Memory B cell (primary cell): Measurements from ENCODE around the gene GALNT9.
"Not testable (repeated sequence)": the region's sequence is repeated elsewhere in the genome, so short reads cannot be mapped to it uniquely, and the experiment has no call there.

Source experiments
- ATAC-seq: fragments of 150-1000 bp; cut with Tn5 transposase; 2 replicates; pipeline ENCODE4 v1.10.0; 2021; ENCODE audit warnings: low read depth, mild to moderate bottlenecking, moderate library complexity
- DNase-seq, 2 donors: peaks; one replicate each; pipeline ENCODE4 v3.0.0; 2022; ENCODE audit warnings: low spot score in 2 of 2
- H3K27ac Mint-ChIP-seq: one replicate; pipeline ENCODE4 v1.8.0; 2022; ENCODE audit warnings: mild to moderate bottlenecking, moderate library complexity, mixed read lengths
- H3K27me3 Mint-ChIP-seq: one replicate; pipeline ENCODE4 v1.8.0; 2022; ENCODE audit warnings: mixed read lengths
- H3K36me3 Mint-ChIP-seq: one replicate; pipeline ENCODE4 v1.8.0; 2022; ENCODE audit warnings: mild to moderate bottlenecking, mixed read lengths
- H3K4me1 Mint-ChIP-seq: one replicate; pipeline ENCODE4 v1.8.0; 2022; ENCODE audit warnings: mixed read lengths
- H3K4me3 Mint-ChIP-seq: one replicate; pipeline ENCODE4 v1.8.0; 2022; ENCODE audit warnings: mild to moderate bottlenecking, moderate library complexity, mixed read lengths
- H3K9me3 Mint-ChIP-seq: one replicate; pipeline ENCODE4 v1.8.0; 2022; ENCODE audit warnings: mixed read lengths

The GALNT9 gene

DNA sequence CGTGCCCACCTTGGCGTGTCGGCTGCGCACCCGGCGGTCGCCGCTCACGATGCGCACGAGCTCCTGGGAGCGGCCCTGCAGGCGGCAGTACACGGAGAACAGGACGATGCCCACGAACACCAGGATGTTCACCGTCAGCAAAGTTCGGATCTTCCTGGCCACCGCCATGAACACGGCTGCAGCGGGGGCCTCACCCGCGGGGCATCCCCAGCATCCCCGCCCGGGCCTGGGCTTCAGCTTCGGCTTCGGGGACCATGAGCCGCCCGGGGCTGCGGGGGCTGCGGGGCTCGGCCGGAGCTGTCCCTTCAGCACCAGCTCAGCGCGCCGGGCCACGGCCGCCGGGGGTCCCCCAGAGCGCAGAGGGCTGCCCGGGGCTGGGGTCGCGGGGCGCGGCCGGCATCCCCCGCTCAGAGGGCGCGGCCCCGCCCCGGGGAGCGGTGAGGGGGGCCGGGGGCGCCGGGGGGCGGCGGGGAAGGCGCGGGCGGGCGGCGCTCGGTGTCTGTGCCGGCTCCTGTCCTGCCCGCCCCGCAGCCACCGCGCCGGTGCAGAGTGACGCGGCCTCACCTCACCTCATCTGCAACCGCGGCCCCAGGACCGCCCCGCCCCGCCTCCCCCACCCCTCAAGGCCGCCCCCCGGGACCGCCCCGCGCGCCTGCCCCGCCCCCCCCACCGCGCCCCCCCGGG is at the start of gene GALNT9:
Gene GALNT9 (minus strand): TSS at position 554 of the 684 bp plus-strand sequence. CDS start 386 bp downstream, at position 168.
- Mint-ChIP-seq H3K4me3 (no peak within 1 kb of the TSS), H3K27ac (no peak within 1 kb of the TSS), H3K4me1 (peaks cover 5% of the 10 kb centered on the region), H3K9me3 (peaks cover 3% of the 10 kb centered on the region), H3K36me3 (peaks cover 4% of the 10 kb centered on the region), H3K27me3 (peaks cover 19% of the 10 kb centered on the region)
- DNase-seq: no peak
- no peak for ATAC-seq

DNA sequence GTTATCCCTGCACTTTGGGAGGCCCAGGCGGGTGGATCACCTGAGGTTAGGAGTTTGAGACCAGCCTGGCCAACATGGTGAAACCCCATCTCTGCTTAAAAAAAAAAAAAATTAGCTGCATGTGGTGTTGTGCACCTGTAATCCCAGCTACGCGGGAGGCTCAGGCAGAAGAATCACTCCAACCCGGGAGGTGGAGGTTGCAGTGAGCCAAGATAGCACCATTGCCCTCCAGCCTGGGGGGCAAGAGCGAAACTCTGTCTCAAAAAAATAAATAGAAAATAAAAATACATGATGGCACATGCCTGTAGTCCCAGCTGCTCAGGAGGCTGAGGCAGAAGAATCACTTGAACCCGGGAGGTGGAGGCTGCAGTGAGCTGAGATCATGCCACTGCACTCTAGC is 49.7 kb upstream of the GALNT9 start:
- not testable (repeated sequence) for DNase-seq, H3K36me3 Mint-ChIP-seq, H3K27ac Mint-ChIP-seq, H3K9me3 Mint-ChIP-seq, ATAC-seq, H3K4me1 Mint-ChIP-seq, H3K4me3 Mint-ChIP-seq
- H3K27me3 Mint-ChIP-seq: peaks cover 29% of the 10 kb centered on the region

DNA sequence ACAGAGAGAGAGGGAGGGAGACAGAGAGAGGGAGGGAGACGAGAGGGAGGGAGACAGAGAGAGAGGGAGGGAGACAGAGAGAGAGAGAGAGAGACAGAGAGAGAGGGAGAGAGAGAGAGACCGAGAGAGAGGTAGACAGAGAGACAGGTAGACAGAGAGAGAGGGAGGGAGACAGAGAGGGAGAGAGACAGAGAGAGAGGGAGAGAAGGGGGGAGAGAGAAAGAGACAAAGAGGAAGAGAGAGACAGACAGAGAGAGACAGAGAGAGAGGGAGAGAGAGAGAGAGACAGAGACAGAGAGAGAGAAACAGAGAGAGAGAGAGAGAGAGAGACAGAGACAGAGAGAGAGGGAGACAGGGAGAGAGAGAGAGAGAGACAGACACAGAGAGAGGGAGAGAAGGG is 47.8 kb upstream of the GALNT9 start:
- DNase-seq (no peak), ATAC-seq (no peak)
- no peaks in the 10 kb centered on the region for H3K9me3 Mint-ChIP-seq
- H3K4me3 Mint-ChIP-seq: no peak overlapping the region
- no peak overlapping the region for H3K27ac Mint-ChIP-seq
- H3K36me3 Mint-ChIP-seq: peaks cover 2% of the 10 kb centered on the region
- H3K27me3 Mint-ChIP-seq: peaks cover 36% of the 10 kb centered on the region
- no peaks in the 10 kb centered on the region for H3K4me1 Mint-ChIP-seq

DNA sequence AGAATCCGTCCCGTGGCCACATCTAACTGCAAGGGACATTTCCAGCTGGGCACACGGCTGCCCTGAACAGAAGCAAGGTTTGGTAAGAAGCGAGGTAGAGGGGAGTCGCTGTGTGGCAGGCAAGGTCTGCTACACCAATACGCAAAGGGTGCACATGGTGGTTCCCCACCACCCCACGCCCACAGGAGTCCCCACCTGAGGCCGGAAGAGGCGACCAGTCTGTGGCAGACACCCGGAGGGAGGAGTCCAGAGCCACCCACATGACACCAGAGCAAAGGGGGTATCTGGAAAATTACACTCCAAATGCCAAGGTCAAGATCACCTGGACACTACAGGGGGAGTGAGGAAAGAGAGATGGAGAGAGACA is 47.1 kb upstream of the GALNT9 start:
- Mint-ChIP-seq H3K36me3 (peaks cover 2% of the 10 kb centered on the region), H3K9me3 (no peaks in the 10 kb centered on the region), H3K27me3 (peaks cover 39% of the 10 kb centered on the region), H3K27ac (no peak overlapping the region), H3K4me3 (no peak overlapping the region), H3K4me1 (no peaks in the 10 kb centered on the region)
- no peak for ATAC-seq
- DNase-seq: no peak

DNA sequence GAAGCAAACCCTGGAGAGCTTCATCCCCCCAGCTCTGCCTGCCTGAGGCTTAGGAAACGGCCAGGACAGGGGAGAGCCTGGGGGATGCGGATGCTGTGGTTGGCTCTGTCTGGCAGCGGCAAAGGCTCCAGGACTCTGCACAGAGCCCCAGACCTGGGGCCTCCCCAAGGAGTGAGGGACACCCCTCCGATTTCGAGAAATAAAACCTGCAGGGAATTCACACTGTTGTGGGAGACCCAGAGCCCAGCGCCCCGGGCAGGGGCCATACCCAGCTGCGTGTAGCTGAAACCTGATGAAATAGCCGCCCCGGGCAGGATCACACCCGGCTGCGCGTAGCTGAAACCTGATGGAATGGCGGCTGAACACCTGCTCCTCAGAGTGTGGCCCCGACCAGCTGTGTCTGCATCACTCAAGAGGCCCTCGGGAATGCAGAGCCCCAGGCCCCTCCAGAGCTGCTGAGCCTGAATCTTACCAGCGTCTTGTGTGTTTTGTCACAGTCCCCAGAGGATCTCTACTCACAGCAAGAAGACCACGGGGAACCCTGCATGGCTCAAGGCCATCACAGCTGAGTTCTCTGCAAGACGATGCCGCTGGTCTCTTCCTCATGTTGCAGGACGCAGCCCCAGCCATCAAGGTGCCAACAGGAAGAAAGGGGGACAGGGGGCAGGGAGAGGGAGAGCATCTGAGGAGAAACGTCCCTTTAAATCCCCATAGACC is 46.5 kb upstream of the GALNT9 start:
- H3K27me3 Mint-ChIP-seq: peaks cover 42% of the 10 kb centered on the region

DNA sequence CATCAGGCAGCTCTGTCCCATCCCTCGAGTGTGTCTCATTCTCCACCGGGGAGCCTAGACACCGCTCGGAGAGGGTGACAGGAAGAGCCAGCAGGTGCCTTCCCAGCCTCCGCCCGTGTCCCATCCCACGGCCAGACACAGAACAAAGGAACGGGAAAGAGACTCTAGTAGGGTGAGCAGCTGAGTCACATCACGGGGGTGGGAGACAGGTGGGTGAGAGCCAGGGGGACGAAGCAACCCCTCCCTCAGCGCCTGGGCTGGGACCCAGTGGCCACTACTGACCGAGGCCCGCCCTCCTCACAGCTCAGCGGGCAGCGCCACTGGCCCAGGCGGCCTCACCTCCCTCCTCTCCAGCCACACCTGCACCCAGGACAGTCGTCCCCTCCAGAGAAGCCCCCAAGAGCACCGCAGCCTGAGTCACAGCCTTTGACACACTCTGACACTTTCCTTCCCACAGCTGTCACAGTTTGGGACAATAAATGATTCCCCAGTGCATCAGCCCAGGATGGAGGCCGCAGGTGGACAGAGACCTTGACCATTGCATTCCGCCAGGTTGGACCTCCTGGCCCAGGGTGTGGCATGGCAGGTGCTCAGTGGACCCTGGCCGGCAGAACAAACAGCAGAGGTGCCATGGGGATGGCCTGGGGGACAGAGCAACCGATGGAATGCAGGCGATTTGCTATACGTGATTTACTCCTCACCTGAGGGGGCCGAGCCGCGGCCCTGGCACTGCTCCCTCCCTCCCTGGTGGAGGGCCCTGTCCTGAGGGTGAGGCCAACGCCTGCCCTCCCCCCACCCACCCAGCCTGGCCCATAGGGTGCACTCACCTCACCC is 45.4 kb upstream of the GALNT9 start:
- DNase-seq (no peak), ATAC-seq (no peak)
- H3K36me3 Mint-ChIP-seq: peaks cover 2% of the 10 kb centered on the region
- no peaks in the 10 kb centered on the region for H3K4me1 Mint-ChIP-seq
- no peaks in the 10 kb centered on the region for H3K9me3 Mint-ChIP-seq
- H3K27me3 Mint-ChIP-seq: peaks cover 52% of the 10 kb centered on the region
- H3K27ac Mint-ChIP-seq: no peak overlapping the region
- no peak overlapping the region for H3K4me3 Mint-ChIP-seq

More for the DNA sequence above, 46.5 kb upstream of the GALNT9 start:
- Mint-ChIP-seq H3K4me1 (no peaks in the 10 kb centered on the region), H3K9me3 (no peaks in the 10 kb centered on the region), H3K36me3 (peaks cover 2% of the 10 kb centered on the region), H3K4me3 (no peak overlapping the region), H3K27ac (no peak overlapping the region)
- DNase-seq: no peak
- ATAC-seq: no peak

DNA sequence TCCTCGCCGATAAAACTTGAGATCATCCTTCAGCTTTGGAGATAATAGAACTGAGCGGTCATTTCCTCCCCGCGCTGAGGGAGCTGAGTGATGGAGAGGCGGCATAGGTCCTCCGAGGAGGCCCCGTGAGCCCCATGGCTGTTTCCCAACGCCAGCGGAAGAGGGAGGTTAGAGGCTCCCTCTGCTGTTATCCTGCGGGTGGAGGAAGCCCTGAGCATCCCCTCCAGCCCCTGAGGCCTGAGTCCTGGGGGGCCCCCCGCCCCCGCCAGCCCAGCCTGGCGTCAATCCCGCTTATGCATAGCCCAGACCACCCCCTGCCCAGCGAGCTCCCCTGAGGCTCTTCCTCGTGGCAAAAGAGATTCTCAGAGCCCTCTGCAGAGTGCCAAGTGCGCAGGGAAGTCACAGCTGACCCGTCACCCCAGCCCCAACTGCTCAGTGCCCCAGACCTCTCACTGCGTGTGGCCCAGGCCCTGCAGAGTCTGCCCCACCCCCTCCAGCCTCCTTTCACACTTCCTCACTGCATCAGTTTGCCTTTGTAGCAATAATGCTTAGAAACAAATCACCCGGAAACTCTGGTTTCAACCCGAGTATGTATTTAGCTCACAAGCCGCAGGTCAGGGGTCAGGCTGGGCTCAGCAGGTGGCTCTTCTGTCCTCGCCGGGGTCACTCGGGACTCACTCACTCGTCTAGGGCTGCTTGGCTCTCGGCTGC is 44.7 kb upstream of the GALNT9 start:
- ATAC-seq: no peak

DNA sequence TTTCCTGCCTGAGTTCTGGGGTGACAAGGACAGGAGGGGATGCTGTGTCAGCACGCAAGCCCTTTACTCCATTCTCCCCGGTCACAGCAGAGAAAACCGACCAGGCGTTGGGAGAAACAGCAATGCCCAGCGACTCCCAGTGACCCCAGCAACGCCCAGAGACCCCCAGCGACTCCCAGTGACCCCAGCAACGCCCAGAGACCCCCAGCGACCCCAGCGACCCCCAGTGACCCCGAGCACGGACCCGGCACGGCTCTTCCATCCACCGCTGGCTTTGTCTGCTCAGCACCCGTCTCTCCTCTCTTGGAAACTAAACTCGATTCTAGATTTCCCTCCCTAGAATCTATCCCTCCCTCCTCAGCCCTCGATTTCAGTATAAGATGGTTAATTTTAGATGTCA is 38.5 kb upstream of the GALNT9 start:
- Mint-ChIP-seq H3K9me3 (no peaks in the 10 kb centered on the region), H3K4me1 (peaks cover 2% of the 10 kb centered on the region), H3K4me3 (no peak overlapping the region), H3K36me3 (peaks cover 2% of the 10 kb centered on the region), H3K27me3 (peaks cover 24% of the 10 kb centered on the region), H3K27ac (no peak overlapping the region)
- no peak for DNase-seq
- no peak for ATAC-seq

More for the DNA sequence above, 44.7 kb upstream of the GALNT9 start:
- peaks cover 2% of the 10 kb centered on the region for H3K4me1 Mint-ChIP-seq
- H3K4me3 Mint-ChIP-seq: no peak overlapping the region
- H3K27ac Mint-ChIP-seq: no peak overlapping the region
- peaks cover 52% of the 10 kb centered on the region for H3K27me3 Mint-ChIP-seq
- peaks cover 2% of the 10 kb centered on the region for H3K36me3 Mint-ChIP-seq
- no peak for DNase-seq
- no peaks in the 10 kb centered on the region for H3K9me3 Mint-ChIP-seq

DNA sequence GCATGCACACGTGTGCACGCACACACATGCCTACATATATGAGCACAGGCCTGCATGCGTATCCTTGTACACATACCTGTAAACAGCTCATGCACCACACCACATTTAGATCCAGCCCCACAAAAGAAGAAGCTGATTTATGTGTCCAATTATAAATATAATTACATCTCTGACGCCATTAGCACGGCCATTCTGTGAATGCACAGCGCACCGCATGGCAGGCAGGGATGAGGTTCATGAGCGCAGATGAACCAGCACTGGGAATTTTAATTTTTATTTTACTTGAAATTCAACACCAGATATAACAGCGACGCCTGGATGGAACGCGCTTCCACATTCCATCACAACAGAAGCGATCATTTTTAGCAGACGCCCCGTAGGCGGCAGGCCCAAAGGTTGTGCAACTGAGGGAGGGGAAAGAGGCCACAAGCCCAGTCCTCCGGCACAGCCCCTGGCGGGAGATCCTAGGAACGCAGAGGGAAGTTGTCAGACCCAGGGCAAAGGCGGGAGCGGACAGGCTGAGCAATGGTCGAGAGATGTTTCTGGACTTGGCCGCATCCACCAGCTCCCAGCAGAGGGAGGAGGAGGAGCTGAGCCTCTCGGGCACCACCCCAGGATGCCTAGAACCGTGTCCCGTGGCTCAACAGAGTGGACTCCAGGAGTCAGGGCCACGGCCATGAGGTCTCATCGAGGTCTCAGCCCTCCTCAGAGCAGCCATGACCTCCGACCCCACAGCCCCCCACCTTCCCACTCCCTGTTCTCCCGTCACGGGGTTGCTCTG is 37.9 kb upstream of the GALNT9 start:
- no peaks in the 10 kb centered on the region for H3K9me3 Mint-ChIP-seq
- H3K4me3 Mint-ChIP-seq: no peak overlapping the region

DNA sequence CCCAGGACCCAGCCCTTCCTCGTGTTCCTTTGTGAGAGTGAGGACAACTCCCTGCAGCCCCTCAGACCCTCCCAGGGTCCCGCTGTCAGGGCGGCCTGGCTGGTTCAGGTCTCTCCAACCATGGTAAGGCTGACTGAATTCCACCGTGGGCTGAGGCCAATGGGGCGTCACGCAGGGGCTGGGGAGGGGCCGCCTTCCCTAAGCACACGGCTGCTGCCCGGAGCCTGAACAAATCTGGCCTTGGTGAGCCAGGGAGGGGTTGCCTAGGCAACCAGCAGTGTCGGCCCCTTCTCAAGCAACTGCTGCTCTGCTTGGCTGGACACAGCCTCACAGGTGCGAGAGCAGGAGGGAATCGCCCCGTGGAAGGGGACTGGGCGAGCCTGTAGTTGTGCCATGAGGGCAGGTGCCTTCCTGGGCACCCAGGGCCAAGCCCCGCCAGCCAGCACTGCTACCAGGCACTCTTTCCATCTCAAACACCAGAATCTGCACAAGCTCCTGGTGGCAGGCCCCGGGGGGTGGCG is 37.0 kb upstream of the GALNT9 start:
- no peak overlapping the region for H3K27ac Mint-ChIP-seq
- H3K9me3 Mint-ChIP-seq: no peaks in the 10 kb centered on the region
- H3K27me3 Mint-ChIP-seq: peaks cover 17% of the 10 kb centered on the region
- no peak overlapping the region for H3K4me3 Mint-ChIP-seq
- ATAC-seq (no peak), DNase-seq (no peak)
- H3K36me3 Mint-ChIP-seq: no peaks in the 10 kb centered on the region
- H3K4me1 Mint-ChIP-seq: peaks cover 2% of the 10 kb centered on the region

More for the DNA sequence above, 37.9 kb upstream of the GALNT9 start:
- DNase-seq (no peak), ATAC-seq (no peak)
- Mint-ChIP-seq H3K27ac (no peak overlapping the region), H3K4me1 (peaks cover 2% of the 10 kb centered on the region), H3K27me3 (peaks cover 21% of the 10 kb centered on the region), H3K36me3 (no peaks in the 10 kb centered on the region)

DNA sequence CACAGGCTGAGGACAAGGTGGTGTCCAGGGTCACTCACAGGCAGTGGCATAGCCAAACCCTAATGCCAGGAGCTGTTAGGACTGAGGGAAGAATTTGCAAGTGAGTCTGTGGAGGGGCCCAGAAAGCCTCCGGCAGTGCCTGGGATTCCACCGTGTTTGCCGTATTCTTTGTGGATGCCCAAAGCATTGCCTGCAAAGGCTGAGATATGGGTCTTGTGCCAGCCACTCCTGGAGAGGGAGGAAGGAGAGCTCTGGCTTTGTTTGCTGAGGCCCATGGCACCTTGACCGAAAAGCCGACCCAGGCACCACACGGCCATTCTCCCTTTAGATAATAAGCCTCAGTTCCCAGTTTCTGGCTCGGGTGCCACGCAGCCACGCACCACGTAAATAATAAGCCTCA is 35.8 kb upstream of the GALNT9 start:
- no peak for DNase-seq
- ATAC-seq: no peak
- H3K27ac Mint-ChIP-seq: no peak overlapping the region
- H3K27me3 Mint-ChIP-seq: peaks cover 7% of the 10 kb centered on the region
- no peak overlapping the region for H3K4me3 Mint-ChIP-seq
- no peaks in the 10 kb centered on the region for H3K36me3 Mint-ChIP-seq
- peaks cover 2% of the 10 kb centered on the region for H3K4me1 Mint-ChIP-seq
- H3K9me3 Mint-ChIP-seq: no peaks in the 10 kb centered on the region

DNA sequence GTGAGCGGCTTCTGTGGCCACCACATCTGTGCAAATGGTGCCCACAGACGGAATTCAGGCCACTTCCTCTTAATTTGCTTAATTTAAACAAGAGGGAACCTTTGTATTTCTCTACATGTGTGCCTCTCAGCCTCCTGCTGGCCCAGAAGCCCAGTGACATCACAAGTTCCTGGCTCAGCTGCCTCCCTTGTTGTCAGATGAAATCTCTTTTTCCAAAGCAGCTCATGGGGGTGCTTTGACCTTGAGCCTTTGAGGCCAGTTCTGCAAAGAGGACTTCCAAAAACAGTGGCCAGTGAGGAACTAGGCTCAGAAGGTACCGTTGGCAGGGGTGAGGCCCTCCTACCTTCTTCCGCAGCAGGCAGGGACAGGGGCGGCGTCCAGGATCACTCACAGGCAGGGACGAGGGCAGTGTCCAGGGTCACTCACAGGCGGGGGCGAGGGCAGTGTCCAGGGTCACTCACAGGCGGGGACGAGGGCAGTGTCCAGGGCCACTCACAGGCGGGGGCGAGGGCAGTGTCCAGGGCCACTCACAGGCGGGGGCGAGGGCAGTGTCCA is 35.0 kb upstream of the GALNT9 start:
- H3K9me3 Mint-ChIP-seq: peaks cover 3% of the 10 kb centered on the region
- no peaks in the 10 kb centered on the region for H3K36me3 Mint-ChIP-seq
- no peak overlapping the region for H3K4me3 Mint-ChIP-seq
- peaks cover 3% of the 10 kb centered on the region for H3K27me3 Mint-ChIP-seq
- no peak overlapping the region for H3K27ac Mint-ChIP-seq
- no peak for ATAC-seq
- peaks cover 4% of the 10 kb centered on the region for H3K4me1 Mint-ChIP-seq
- no peak for DNase-seq
